NT2/D1 (cell line): Measurements from ENCODE around the gene ZNF568.

Experiments
- SUZ12 ChIP-seq: IDR thresholded peaks from 2 replicates; pipeline ENCODE4 v1.6.1; 2011; ENCODE audit not compliant: insufficient read length, insufficient read depth; ENCODE audit errors: extremely low read depth
- YY1 ChIP-seq: IDR thresholded peaks from 2 replicates; pipeline ENCODE4 v1.6.1; 2011; ENCODE audit not compliant: insufficient read length, insufficient read depth
- ZNF274 ChIP-seq: IDR thresholded peaks from 2 replicates; pipeline ENCODE4 v1.6.1; 2011; ENCODE audit warnings: mild to moderate bottlenecking, low read depth, low read length

DNA sequence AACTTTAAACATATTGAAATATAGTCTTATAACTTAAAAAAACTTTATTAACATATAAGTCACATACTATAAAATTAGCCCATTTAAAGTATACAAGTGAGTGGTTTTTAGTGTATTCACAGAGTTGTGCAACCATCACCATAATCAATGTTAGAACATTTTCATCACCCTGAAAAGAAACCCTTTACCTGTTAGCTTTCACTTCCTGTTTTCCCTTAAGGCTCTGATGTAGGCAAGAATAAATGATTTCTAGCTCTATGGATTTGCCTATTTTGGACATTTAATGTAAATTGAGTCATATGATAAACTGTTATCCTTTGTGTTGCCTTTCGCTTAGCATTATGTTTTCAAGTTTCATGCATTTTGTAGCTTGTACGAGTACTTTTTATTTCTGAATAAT is 15.6 kb downstream of the ZNF568 start:
- TF ChIP-seq YY1 (no peak), SUZ12 (no peak), ZNF274 (no peak)
